ENCODE data around the gene PC. TPM values are rescaled to one million over a fixed set of nuclear protein-coding genes. Genes with fewer than 3 reads are reported as not detected.

The PC gene
- total RNA-seq, 1 donor from 2014 or later: 49.1 TPM

DNA sequence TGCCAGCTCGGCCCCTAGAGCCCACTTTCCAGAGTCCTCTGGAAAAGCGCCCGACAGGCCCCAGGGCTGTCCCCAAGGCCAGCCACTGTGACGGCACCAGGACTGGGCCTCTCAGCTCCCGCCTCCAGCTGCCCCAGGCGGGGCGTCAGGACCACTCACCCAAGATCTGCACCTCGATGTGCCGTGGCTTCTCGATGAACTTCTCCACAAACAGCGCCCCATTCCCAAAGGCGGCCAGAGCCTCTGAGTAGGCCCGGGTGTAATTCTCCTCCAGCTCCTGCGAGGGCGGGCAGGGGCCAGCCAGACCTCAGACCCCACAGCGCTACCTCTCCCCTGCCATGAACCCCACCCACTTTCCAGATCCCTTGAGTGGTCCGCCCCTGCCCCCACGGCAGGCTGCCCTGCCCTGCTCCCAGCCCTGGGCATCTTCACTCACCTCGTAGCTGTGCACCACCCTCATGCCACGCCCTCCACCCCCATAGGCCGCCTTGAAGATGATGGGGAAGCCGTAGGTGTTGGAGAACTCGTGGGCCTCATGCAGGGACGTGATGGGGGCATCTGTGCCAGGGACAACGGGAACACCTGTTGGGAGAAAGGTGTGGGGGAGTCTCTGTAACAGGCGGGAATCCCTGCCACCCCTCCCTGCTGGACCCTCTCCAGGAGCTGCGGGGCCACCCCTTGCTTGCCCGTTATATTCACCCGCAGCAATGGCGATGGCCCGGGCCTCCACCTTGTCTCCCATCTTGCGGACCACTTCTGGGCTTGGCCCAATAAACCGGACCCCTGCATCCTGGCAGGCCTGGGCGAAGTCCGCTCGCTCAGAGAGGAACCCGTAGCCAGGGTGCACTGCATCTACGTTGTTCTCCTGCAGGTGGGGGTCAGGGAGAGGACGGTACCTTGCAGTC lies 87.3 kb downstream of the PC start:
- DNase-seq (ENCODE audit: extremely low spot score, unreplicated experiment): no peak
- H3K4me3 Mint-ChIP-seq (ENCODE audit: unreplicated experiment): no peak overlapping the region
- no peaks in the 10 kb centered on the region for H3K27me3 Mint-ChIP-seq (ENCODE audit: unreplicated experiment)
- no peaks in the 10 kb centered on the region for H3K4me1 Mint-ChIP-seq (ENCODE audit: unreplicated experiment)
- H3K9me3 Mint-ChIP-seq (ENCODE audit: unreplicated experiment): no peaks in the 10 kb centered on the region
- TF ChIP-seq, protein P1, sequence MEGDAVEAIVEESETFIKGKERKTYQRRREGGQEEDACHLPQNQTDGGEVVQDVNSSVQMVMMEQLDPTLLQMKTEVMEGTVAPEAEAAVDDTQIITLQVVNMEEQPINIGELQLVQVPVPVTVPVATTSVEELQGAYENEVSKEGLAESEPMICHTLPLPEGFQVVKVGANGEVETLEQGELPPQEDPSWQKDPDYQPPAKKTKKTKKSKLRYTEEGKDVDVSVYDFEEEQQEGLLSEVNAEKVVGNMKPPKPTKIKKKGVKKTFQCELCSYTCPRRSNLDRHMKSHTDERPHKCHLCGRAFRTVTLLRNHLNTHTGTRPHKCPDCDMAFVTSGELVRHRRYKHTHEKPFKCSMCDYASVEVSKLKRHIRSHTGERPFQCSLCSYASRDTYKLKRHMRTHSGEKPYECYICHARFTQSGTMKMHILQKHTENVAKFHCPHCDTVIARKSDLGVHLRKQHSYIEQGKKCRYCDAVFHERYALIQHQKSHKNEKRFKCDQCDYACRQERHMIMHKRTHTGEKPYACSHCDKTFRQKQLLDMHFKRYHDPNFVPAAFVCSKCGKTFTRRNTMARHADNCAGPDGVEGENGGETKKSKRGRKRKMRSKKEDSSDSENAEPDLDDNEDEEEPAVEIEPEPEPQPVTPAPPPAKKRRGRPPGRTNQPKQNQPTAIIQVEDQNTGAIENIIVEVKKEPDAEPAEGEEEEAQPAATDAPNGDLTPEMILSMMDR (IDR thresholded peaks at IDR 0.05): no peak
- H3K27ac Mint-ChIP-seq (ENCODE audit: unreplicated experiment): no peak overlapping the region
- H3K36me3 Mint-ChIP-seq (ENCODE audit: unreplicated experiment): peaks cover 12% of the 10 kb centered on the region

- H3K9me3 Mint-ChIP-seq (ENCODE audit: unreplicated experiment): no peaks in the 10 kb centered on the region
- H3K4me3 Mint-ChIP-seq (ENCODE audit: unreplicated experiment): no peak overlapping the region
- H3K27me3 Mint-ChIP-seq (ENCODE audit: unreplicated experiment): no peaks in the 10 kb centered on the region
- H3K4me1 Mint-ChIP-seq (ENCODE audit: unreplicated experiment): no peaks in the 10 kb centered on the region
- no peak for DNase-seq (ENCODE audit: extremely low spot score, unreplicated experiment)
- H3K27ac Mint-ChIP-seq (ENCODE audit: unreplicated experiment): no peak overlapping the region
- TF ChIP-seq, protein P1 (IDR thresholded peaks at IDR 0.05): no peak
- H3K36me3 Mint-ChIP-seq (ENCODE audit: unreplicated experiment): peaks cover 12% of the 10 kb centered on the region
These were observed 88.1 kb downstream of the PC start for GRCh38 chr11:66870131-66870530.

GRCh38 chr11:66869567-66869870 lies 88.7 kb downstream of the PC start:
- Mint-ChIP-seq H3K4me3 (ENCODE audit: unreplicated experiment) (no peak overlapping the region), H3K27ac (ENCODE audit: unreplicated experiment) (no peak overlapping the region), H3K9me3 (ENCODE audit: unreplicated experiment) (no peaks in the 10 kb centered on the region), H3K27me3 (ENCODE audit: unreplicated experiment) (no peaks in the 10 kb centered on the region), H3K36me3 (ENCODE audit: unreplicated experiment) (peaks cover 12% of the 10 kb centered on the region), H3K4me1 (ENCODE audit: unreplicated experiment) (no peaks in the 10 kb centered on the region)
- DNase-seq (ENCODE audit: extremely low spot score, unreplicated experiment): no peak
- TF ChIP-seq, protein P1 (IDR thresholded peaks at IDR 0.05): no peak

DNA sequence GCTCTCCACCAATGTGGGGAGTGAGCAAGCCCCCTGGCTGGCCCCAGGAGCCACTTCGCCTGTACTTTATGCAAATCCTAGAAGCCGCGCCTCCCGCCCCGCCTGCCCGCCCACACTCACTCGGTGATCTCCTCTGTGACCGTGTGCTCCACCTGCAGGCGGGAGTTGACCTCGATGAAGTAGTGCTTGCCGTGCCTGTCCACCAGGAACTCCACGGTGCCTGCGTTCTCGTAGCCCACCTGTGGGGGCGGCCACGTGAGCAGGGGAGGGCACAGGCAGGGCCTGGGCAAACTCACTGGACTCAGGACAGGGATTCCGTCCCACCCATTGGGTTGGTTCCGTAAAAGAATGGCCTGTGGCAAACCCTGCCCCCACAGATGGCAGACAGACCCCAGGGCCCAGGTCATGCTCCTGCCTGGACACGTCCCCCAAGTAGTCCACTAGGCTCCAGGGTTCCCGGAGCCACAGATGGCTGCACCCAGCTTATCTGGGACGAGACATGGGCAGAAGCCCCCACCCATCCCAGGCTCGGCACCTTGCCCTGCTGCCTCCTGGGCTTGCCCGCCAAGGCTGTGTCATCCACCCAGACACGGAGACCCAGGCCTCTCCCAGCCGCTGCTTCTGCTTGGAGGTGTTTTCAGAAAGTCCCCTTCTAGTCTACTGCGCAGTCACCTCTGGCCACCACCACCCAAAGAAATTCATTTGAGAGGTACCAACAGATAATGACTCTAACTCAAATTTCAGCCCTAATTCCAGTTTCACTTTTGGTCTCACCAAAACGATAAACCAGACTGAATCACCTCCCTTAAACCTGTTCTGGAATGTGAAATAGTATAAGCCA lies 89.2 kb downstream of the PC start:
- H3K4me1 Mint-ChIP-seq (ENCODE audit: unreplicated experiment): no peaks in the 10 kb centered on the region
- no peak overlapping the region for H3K27ac Mint-ChIP-seq (ENCODE audit: unreplicated experiment)
- no peak overlapping the region for H3K4me3 Mint-ChIP-seq (ENCODE audit: unreplicated experiment)
- no peaks in the 10 kb centered on the region for H3K9me3 Mint-ChIP-seq (ENCODE audit: unreplicated experiment)
- TF ChIP-seq, protein P1 (IDR thresholded peaks at IDR 0.05): no peak
- H3K27me3 Mint-ChIP-seq (ENCODE audit: unreplicated experiment): no peaks in the 10 kb centered on the region
- H3K36me3 Mint-ChIP-seq (ENCODE audit: unreplicated experiment): peaks cover 12% of the 10 kb centered on the region
- no peak for DNase-seq (ENCODE audit: extremely low spot score, unreplicated experiment)

Data from osteocyte (in vitro differentiated cells).